H9 (cell line): Measurements from ENCODE around the gene MYO1E. TPM values are rescaled to one million over a fixed set of nuclear protein-coding genes. Genes with fewer than 3 reads are reported as not detected.
A peak's percentile ranks its signal among the peaks of the same experiment; 100 is the strongest.

Experiments
- DNase-seq: peaks from one replicate; pipeline ENCODE4 v3.0.0-alpha.2; 2017
- H2AFZ ChIP-seq: one replicate; pipeline ENCODE4 v1.6.1; 2013; ENCODE audit warnings: mild to moderate bottlenecking, low read length, control low read depth, moderate library complexity
- H2AK5ac ChIP-seq: 2 replicates; pipeline ENCODE4 v1.6.1; 2013; ENCODE audit warnings: low read length, control low read depth, mixed read lengths; ENCODE audit not compliant: insufficient read length
- H2BK120ac ChIP-seq: one replicate; pipeline ENCODE4 v1.6.1; 2013; ENCODE audit warnings: low read depth, mild to moderate bottlenecking, low read length, control low read depth, inconsistent platforms; ENCODE audit not compliant: poor library complexity, severe bottlenecking
- H2BK12ac ChIP-seq: 2 replicates; pipeline ENCODE4 v1.6.1; 2013; ENCODE audit warnings: low read length, control low read depth, mixed read lengths, low read depth; ENCODE audit not compliant: insufficient read length
- H2BK15ac ChIP-seq: 2 replicates; pipeline ENCODE4 v1.6.1; 2013; ENCODE audit warnings: low read depth, low read length, control low read depth
- H2BK20ac ChIP-seq: one replicate; pipeline ENCODE4 v1.6.1; 2013; ENCODE audit warnings: low read depth, mild to moderate bottlenecking, low read length, control low read depth, inconsistent platforms; ENCODE audit not compliant: poor library complexity, severe bottlenecking
- H2BK5ac ChIP-seq: 2 replicates; pipeline ENCODE4 v1.6.1; 2013; ENCODE audit warnings: low read length, control low read depth, mixed read lengths; ENCODE audit not compliant: insufficient read length
- H3K14ac ChIP-seq: 2 replicates; pipeline ENCODE4 v1.6.1; 2013; ENCODE audit warnings: low read length, control low read depth; ENCODE audit not compliant: insufficient read depth
- H3K18ac ChIP-seq: 2 replicates; pipeline ENCODE4 v1.6.1; 2013; ENCODE audit warnings: low read depth, mild to moderate bottlenecking, mixed read lengths, low read length, control low read depth; ENCODE audit not compliant: insufficient read length
- H3K23ac ChIP-seq: 2 replicates; pipeline ENCODE4 v1.6.1; 2013; ENCODE audit warnings: low read length, control low read depth, mixed read lengths, low read depth; ENCODE audit not compliant: insufficient read length
- H3K23me2 ChIP-seq: 2 replicates; pipeline ENCODE4 v1.6.1; 2013; ENCODE audit warnings: low read depth, mild to moderate bottlenecking, mixed read lengths, low read length, control low read depth; ENCODE audit not compliant: insufficient read length, poor library complexity, severe bottlenecking
- H3K27ac ChIP-seq: 2 replicates; pipeline ENCODE4 v1.5.1; 2013; ENCODE audit warnings: low read length, control low read depth, mixed read lengths, low read depth; ENCODE audit not compliant: insufficient read length
- H3K27me3 ChIP-seq: 2 replicates; pipeline ENCODE4 v1.6.1; 2013; ENCODE audit warnings: low read length, control low read depth, inconsistent platforms; ENCODE audit not compliant: insufficient read depth
- H3K4ac ChIP-seq: 2 replicates; pipeline ENCODE4 v1.6.1; 2013; ENCODE audit warnings: low read depth, mild to moderate bottlenecking, control low read depth, inconsistent platforms, low read length, moderate library complexity
- H3K4me1 ChIP-seq: 2 replicates; pipeline ENCODE4 v1.6.1; 2013; ENCODE audit warnings: low read length, control low read depth, inconsistent platforms; ENCODE audit not compliant: insufficient read depth
- H3K4me2 ChIP-seq: 2 replicates; pipeline ENCODE4 v1.6.1; 2013; ENCODE audit warnings: low read length, control low read depth, mixed read lengths; ENCODE audit not compliant: insufficient read length, insufficient read depth
- H3K56ac ChIP-seq: 2 replicates; pipeline ENCODE4 v1.6.1; 2013; ENCODE audit warnings: low read depth, mild to moderate bottlenecking, mixed read lengths, low read length, control low read depth; ENCODE audit not compliant: insufficient read length
- H3K79me1 ChIP-seq: 2 replicates; pipeline ENCODE4 v1.6.1; 2013; ENCODE audit warnings: low read depth, mild to moderate bottlenecking, moderate library complexity, low read length, control low read depth, inconsistent platforms; ENCODE audit not compliant: insufficient read depth, poor library complexity, severe bottlenecking
- H3K79me2 ChIP-seq: 2 replicates; pipeline ENCODE4 v1.6.1; 2013; ENCODE audit warnings: low read length, control low read depth, inconsistent platforms; ENCODE audit not compliant: insufficient read depth
- H3K9ac ChIP-seq: 2 replicates; pipeline ENCODE4 v1.6.1; 2013; ENCODE audit warnings: low read length, control low read depth, mixed read lengths; ENCODE audit not compliant: insufficient read length; ENCODE audit errors: extremely low read depth
- H3K9me3 ChIP-seq: one replicate; pipeline ENCODE4 v1.6.1; 2013; ENCODE audit warnings: low read depth, low read length, inconsistent platforms; ENCODE audit not compliant: control insufficient read depth
- H3T11ph ChIP-seq: one replicate; pipeline ENCODE4 v1.6.1; 2013; ENCODE audit warnings: mild to moderate bottlenecking, low read length, control low read depth, inconsistent platforms
- H4K20me1 ChIP-seq: one replicate; pipeline ENCODE4 v1.6.1; 2013; ENCODE audit not compliant: control insufficient read depth, insufficient read length, insufficient read depth
- H4K5ac ChIP-seq: 2 replicates; pipeline ENCODE4 v1.6.1; 2013; ENCODE audit warnings: low read depth, mild to moderate bottlenecking, mixed read lengths, low read length, control low read depth; ENCODE audit not compliant: insufficient read length
- H4K8ac ChIP-seq: replicated peaks from 2 replicates; pipeline ENCODE4 v1.6.1; 2013; ENCODE audit warnings: low read length, control low read depth, mixed read lengths, low read depth; ENCODE audit not compliant: insufficient read length
- H4K91ac ChIP-seq: 2 replicates; pipeline ENCODE4 v1.6.1; 2013; ENCODE audit warnings: low read depth, mild to moderate bottlenecking, moderate library complexity, mixed read lengths, low read length, control low read depth; ENCODE audit not compliant: insufficient read length
- H3K27ac Mint-ChIP-seq, 3 experiments: 2 replicates in 2 of 3; 3 replicates in 1 of 3; pipeline ENCODE4 v1.8.0; 2020 to 2021; ENCODE audit warnings: mixed read lengths in 3 of 3, mild to moderate bottlenecking in 1 of 3, moderate library complexity in 1 of 3
- H3K27me3 Mint-ChIP-seq: 2 replicates; pipeline ENCODE4 v1.8.0; 2021; ENCODE audit warnings: low read depth, mild to moderate bottlenecking, moderate library complexity, mixed read lengths
- H3K36me3 Mint-ChIP-seq, 3 experiments: 2 replicates in 2 of 3; 3 replicates in 1 of 3; pipeline ENCODE4 v1.8.0; 2020 to 2021; ENCODE audit warnings: low read depth in 3 of 3, mixed read lengths in 3 of 3; ENCODE audit not compliant: insufficient read depth in 1 of 3
- H3K4me1 Mint-ChIP-seq, 2 experiments: 2 replicates each; pipeline ENCODE4 v1.8.0; 2020; ENCODE audit warnings: mixed read lengths in 2 of 2
- H3K4me3 Mint-ChIP-seq, 2 experiments: 2 replicates in 1 of 2; 3 replicates in 1 of 2; pipeline ENCODE4 v1.8.0; 2020 to 2021; ENCODE audit warnings: mild to moderate bottlenecking in 2 of 2, mixed read lengths in 2 of 2, moderate library complexity in 1 of 2
- H3K9me3 Mint-ChIP-seq, 2 experiments: 2 replicates in 1 of 2; 3 replicates in 1 of 2; pipeline ENCODE4 v1.8.0; 2020; ENCODE audit warnings: mild to moderate bottlenecking in 2 of 2, mixed read lengths in 2 of 2, moderate library complexity in 1 of 2
- WGBS: extraction: QIAGEN DNeasy Blood & Tissue Kit; methylation state at CpG from one replicate; pipeline ENCODE4 v1.1.7; 2013; ENCODE audit warnings: missing lambda C conversion rate, low lambda C conversion rate, mixed read lengths; ENCODE audit not compliant: insufficient read length; ENCODE audit errors: extremely low coverage; 5-methylcytosine and 5-hydroxymethylcytosine counted together
- total RNA-seq: library from RNA; stranded (reverse); gene quantifications from 2 replicates; pipeline ENCODE4 v1.2.1, GENCODE V29; 2021
- TF ChIP-seq, protein P1 (sequence below): fragments of 200-600 bp; sonication (generic); conservative IDR thresholded peaks from 3 replicates; pipeline ENCODE4 v1.8.0; 2021; ENCODE audit warnings: antibody characterized with exemption, mild to moderate bottlenecking

The MYO1E gene
- total RNA-seq, 1 experiment from 2014 or later: 235 TPM

DNA sequence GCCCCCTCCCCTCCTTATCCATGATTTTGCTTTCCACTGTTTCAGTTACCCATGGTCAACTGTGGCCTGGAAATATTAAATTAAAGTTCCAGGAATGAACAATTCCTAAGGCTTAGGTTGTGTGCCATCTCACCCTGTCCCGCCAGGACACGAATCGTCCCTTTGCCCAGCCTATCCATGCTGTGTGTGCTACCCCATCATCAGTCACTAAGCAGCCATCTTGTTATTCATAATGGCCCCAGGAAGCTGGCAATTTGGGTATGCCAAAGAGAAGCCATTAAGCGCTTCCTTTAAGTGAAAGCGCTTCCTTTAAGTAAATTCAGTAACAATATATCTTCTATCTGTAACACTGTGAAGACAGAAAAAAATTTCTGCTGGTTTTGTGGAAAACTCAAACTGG, 215.3 kb downstream of the MYO1E start:
- H4K91ac ChIP-seq: no peak overlapping the region
- no peak overlapping the region for H4K8ac ChIP-seq
- WGBS: no CpG with 5 or more reads among the region's 5 CpGs
- no peaks in the 10 kb centered on the region for H3K79me2 ChIP-seq
- H3K56ac ChIP-seq: no peak overlapping the region
- no peak overlapping the region for H3K4ac ChIP-seq
- no peak overlapping the region for H3K14ac ChIP-seq
- Mint-ChIP-seq H3K27me3 (no peaks in the 10 kb centered on the region), H3K27ac (peak overlapping the region in 1 of 3 experiments; percentile 70; a peak in 2 of 7 replicates), H3K4me3 (no peak overlapping the region), H3K9me3 (no peaks in the 10 kb centered on the region), H3K4me1 (peaks cover 2 to 4% of the 10 kb centered on the region in 2 experiments; a peak in 2 of 4 replicates), H3K36me3 (peaks cover 15 to 79% (median 79%) of the 10 kb centered on the region in 3 experiments)
- no peak overlapping the region for H2BK15ac ChIP-seq
- H3K9me3 ChIP-seq: no peaks in the 10 kb centered on the region
- no peaks in the 10 kb centered on the region for H3K79me1 ChIP-seq
- H2BK12ac ChIP-seq: no peak overlapping the region
- no peak overlapping the region for H3T11ph ChIP-seq
- H3K4me1 ChIP-seq: no peaks in the 10 kb centered on the region
- H2AFZ ChIP-seq: no peak overlapping the region
- no peak overlapping the region for H2BK120ac ChIP-seq
- no peak overlapping the region for H4K5ac ChIP-seq
- H3K27ac ChIP-seq: no peak overlapping the region
- H3K9ac ChIP-seq: no peak overlapping the region
- H3K23me2 ChIP-seq: no peaks in the 10 kb centered on the region
- H3K4me2 ChIP-seq: no peak overlapping the region
- no peaks in the 10 kb centered on the region for H4K20me1 ChIP-seq
- no peak overlapping the region for H3K18ac ChIP-seq
- TF ChIP-seq, protein P1, sequence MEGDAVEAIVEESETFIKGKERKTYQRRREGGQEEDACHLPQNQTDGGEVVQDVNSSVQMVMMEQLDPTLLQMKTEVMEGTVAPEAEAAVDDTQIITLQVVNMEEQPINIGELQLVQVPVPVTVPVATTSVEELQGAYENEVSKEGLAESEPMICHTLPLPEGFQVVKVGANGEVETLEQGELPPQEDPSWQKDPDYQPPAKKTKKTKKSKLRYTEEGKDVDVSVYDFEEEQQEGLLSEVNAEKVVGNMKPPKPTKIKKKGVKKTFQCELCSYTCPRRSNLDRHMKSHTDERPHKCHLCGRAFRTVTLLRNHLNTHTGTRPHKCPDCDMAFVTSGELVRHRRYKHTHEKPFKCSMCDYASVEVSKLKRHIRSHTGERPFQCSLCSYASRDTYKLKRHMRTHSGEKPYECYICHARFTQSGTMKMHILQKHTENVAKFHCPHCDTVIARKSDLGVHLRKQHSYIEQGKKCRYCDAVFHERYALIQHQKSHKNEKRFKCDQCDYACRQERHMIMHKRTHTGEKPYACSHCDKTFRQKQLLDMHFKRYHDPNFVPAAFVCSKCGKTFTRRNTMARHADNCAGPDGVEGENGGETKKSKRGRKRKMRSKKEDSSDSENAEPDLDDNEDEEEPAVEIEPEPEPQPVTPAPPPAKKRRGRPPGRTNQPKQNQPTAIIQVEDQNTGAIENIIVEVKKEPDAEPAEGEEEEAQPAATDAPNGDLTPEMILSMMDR: no peak
- no peaks in the 10 kb centered on the region for H3K27me3 ChIP-seq
- no peak for DNase-seq
- H2AK5ac ChIP-seq: no peak overlapping the region
- no peak overlapping the region for H3K23ac ChIP-seq
- H2BK20ac ChIP-seq: no peak overlapping the region
- H2BK5ac ChIP-seq: no peak overlapping the region
